ENCODE data around the gene FOXR1.

The FOXR1 gene

DNA sequence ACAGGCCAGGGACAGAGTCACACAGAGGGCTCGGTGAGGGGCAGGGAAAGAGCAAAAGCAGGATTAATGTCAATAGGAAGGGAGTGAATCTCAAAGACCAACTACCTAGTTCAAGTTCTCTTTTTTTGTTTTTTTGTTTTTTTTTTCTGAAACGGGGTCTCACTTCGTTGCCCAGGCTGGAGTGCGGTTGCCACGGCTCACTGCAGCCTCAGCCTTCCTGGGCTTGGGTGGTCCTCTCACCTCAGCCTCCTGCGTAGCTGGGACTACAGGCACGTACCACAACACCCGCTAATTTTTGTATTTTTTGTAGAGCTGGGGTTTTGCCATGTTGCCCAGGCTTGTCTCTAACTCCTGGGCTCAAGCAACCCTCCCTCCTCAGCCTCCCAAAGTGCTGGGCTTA lies 36.2 kb upstream of the FOXR1 start:
- H3K9me3 ChIP-seq (replicated peaks; ENCODE audit: insufficient read depth, low read length), result no peaks in the 10 kb centered on the region
- no peak for TF ChIP-seq EZH2phosphoT487 (IDR thresholded peaks at IDR 0.05; ENCODE audit: low read length)
- TF ChIP-seq EZH2 (optimal IDR thresholded peaks at IDR 0.05; ENCODE audit: low read depth, low read length), result no peak
- TF ChIP-seq, protein P1, sequence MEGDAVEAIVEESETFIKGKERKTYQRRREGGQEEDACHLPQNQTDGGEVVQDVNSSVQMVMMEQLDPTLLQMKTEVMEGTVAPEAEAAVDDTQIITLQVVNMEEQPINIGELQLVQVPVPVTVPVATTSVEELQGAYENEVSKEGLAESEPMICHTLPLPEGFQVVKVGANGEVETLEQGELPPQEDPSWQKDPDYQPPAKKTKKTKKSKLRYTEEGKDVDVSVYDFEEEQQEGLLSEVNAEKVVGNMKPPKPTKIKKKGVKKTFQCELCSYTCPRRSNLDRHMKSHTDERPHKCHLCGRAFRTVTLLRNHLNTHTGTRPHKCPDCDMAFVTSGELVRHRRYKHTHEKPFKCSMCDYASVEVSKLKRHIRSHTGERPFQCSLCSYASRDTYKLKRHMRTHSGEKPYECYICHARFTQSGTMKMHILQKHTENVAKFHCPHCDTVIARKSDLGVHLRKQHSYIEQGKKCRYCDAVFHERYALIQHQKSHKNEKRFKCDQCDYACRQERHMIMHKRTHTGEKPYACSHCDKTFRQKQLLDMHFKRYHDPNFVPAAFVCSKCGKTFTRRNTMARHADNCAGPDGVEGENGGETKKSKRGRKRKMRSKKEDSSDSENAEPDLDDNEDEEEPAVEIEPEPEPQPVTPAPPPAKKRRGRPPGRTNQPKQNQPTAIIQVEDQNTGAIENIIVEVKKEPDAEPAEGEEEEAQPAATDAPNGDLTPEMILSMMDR (IDR thresholded peaks at IDR 0.05; ENCODE audit: low read length), result no peak
- no peak overlapping the region for H3K4me2 ChIP-seq (ENCODE audit: low read depth, low read length)
- H3K27ac ChIP-seq (ENCODE audit: low read length), result no peak overlapping the region
- no peak for DNase-seq
- no peaks in the 10 kb centered on the region for H3K9me2 ChIP-seq (replicated peaks; ENCODE audit: insufficient read depth, low read length)
- peaks cover 12% of the 10 kb centered on the region for H3K4me1 ChIP-seq (ENCODE audit: low read length)
- H3K79me2 ChIP-seq (ENCODE audit: low read length), result no peaks in the 10 kb centered on the region
- no peaks in the 10 kb centered on the region for H3F3A ChIP-seq (ENCODE audit: insufficient read depth, low read length)
- H3K9ac ChIP-seq (ENCODE audit: low read length), result no peak overlapping the region
- H3K27me3 ChIP-seq (replicated peaks; ENCODE audit: insufficient read depth, low read length), result no peaks in the 10 kb centered on the region
- no peak overlapping the region for H2AFZ ChIP-seq (ENCODE audit: low read length)
- no peaks in the 10 kb centered on the region for H4K20me1 ChIP-seq (ENCODE audit: insufficient read depth, low read length)
- H3K36me3 ChIP-seq (replicated peaks; ENCODE audit: insufficient read depth, low read length), result no peaks in the 10 kb centered on the region
- no peak overlapping the region for H3K4me3 ChIP-seq (ENCODE audit: low read length)

DNA sequence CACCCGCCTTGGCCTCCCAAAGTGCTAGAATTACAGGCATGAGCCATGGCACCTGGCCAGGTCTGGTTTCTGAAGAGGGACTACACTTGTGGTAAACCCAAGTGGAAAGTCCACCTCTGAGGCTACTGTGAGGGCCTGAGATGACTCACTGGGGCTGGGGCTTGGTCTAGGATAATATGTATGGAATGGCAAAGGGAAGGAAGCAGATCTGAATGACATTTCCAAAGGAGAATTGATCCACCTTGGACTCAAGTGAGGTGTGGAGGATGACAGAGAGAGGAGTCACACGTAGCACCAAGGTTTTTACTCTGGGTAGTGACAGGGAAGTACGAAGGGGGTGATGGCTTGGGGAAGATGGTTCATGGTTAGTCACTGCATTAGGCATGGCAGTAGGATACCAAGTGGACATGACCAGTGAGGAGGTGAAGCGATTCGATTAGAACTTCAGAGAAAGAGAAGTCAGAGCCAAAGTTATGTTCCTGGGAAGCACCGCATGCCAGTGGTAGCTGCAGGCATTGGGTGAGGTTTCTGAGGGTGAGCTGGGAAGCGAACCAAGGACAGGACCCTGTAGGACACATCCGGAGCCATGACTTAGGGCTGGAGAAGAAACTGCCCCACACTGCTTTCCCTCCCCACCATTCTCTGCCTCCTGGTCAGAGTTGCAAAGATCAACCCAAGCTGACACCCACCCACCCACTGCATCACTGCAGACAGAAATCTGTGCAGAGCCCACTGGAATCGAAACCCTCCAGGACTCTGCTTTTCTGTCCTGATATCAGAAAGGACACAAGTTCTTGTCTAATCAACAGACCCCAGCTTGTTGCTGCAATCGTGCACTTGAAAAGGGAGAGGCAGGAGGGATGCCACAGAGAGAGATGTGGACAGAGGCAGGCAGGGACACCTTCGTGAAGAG lies 32.8 kb upstream of the FOXR1 start:
- Histone ChIP-seq H2AFZ (ENCODE audit: low read length) (no peak overlapping the region), H3K36me3 (replicated peaks; ENCODE audit: insufficient read depth, low read length) (no peaks in the 10 kb centered on the region), H3K27ac (ENCODE audit: low read length) (no peak overlapping the region), H3K79me2 (ENCODE audit: low read length) (no peaks in the 10 kb centered on the region), H3K27me3 (replicated peaks; ENCODE audit: insufficient read depth, low read length) (no peaks in the 10 kb centered on the region), H4K20me1 (ENCODE audit: insufficient read depth, low read length) (no peaks in the 10 kb centered on the region), H3F3A (ENCODE audit: insufficient read depth, low read length) (no peaks in the 10 kb centered on the region), H3K9me3 (replicated peaks; ENCODE audit: insufficient read depth, low read length) (no peaks in the 10 kb centered on the region), H3K4me2 (ENCODE audit: low read depth, low read length) (no peak overlapping the region), H3K4me1 (ENCODE audit: low read length) (peaks cover 10% of the 10 kb centered on the region), H3K9ac (ENCODE audit: low read length) (no peak overlapping the region), H3K9me2 (replicated peaks; ENCODE audit: insufficient read depth, low read length) (no peaks in the 10 kb centered on the region), H3K4me3 (ENCODE audit: low read length) (no peak overlapping the region)
- no peak for DNase-seq
- TF ChIP-seq, protein P1 (IDR thresholded peaks at IDR 0.05; ENCODE audit: low read length), result no peak
- TF ChIP-seq EZH2 (optimal IDR thresholded peaks at IDR 0.05; ENCODE audit: low read depth, low read length) (no peak), EZH2phosphoT487 (IDR thresholded peaks at IDR 0.05; ENCODE audit: low read length) (no peak)

DNA sequence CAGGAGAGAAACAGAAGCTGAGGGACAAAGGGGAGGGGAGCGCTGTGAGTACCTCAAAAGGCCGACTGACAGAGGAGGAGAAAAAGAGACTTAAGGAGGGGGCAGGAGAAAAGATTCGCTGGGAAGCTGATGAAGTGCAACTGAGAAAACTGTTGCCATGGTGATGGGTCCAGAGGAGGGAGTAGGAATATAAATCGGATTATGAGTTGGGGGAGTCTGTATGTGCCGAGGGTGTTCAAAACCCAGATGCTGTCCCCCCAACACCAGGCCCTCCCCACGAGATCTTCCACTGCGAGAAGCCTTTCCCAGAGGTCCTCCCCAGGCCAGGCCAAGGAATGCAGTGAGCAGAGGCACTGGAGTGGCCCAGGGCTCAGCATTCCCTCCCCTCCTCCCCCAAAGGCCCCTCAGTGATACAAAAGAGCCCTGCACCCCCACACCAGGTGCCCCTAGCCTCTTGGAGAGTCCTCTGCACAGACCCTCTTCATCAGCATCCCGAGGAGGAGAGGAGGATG lies 32.1 kb upstream of the FOXR1 start:
- H3K9me2 ChIP-seq (replicated peaks; ENCODE audit: insufficient read depth, low read length), result no peaks in the 10 kb centered on the region
- no peak overlapping the region for H3K9ac ChIP-seq (ENCODE audit: low read length)
- no peaks in the 10 kb centered on the region for H3K79me2 ChIP-seq (ENCODE audit: low read length)
- H3K4me1 ChIP-seq (ENCODE audit: low read length), result peaks cover 10% of the 10 kb centered on the region
- no peak overlapping the region for H3K4me2 ChIP-seq (ENCODE audit: low read depth, low read length)
- H3K4me3 ChIP-seq (ENCODE audit: low read length), result no peak overlapping the region
- H3K9me3 ChIP-seq (replicated peaks; ENCODE audit: insufficient read depth, low read length), result no peaks in the 10 kb centered on the region
- no peak overlapping the region for H3K27ac ChIP-seq (ENCODE audit: low read length)
- H3K36me3 ChIP-seq (replicated peaks; ENCODE audit: insufficient read depth, low read length), result no peaks in the 10 kb centered on the region
- H2AFZ ChIP-seq (ENCODE audit: low read length), result peak overlapping the region; percentile 56
- H4K20me1 ChIP-seq (ENCODE audit: insufficient read depth, low read length), result no peaks in the 10 kb centered on the region
- H3F3A ChIP-seq (ENCODE audit: insufficient read depth, low read length), result no peaks in the 10 kb centered on the region
- no peaks in the 10 kb centered on the region for H3K27me3 ChIP-seq (replicated peaks; ENCODE audit: insufficient read depth, low read length)
- DNase-seq, result no peak
- TF ChIP-seq EZH2 (optimal IDR thresholded peaks at IDR 0.05; ENCODE audit: low read depth, low read length) (no peak), EZH2phosphoT487 (IDR thresholded peaks at IDR 0.05; ENCODE audit: low read length) (no peak)
- TF ChIP-seq, protein P1 (IDR thresholded peaks at IDR 0.05; ENCODE audit: low read length), result no peak
